ENCODE measurements around the gene FAAP100. TPM values are rescaled to one million over a fixed set of nuclear protein-coding genes. Genes with fewer than 3 reads are reported as not detected.
A peak's percentile ranks its signal among the peaks of the same experiment; 100 is the strongest.

Gene FAAP100
- total RNA-seq, 6 donors from 2014 or later, result 22.0 to 70.2 (median 32.5) TPM

GRCh38 chr17:81537856-81538555, 14.1 kb downstream of the FAAP100 start:
- no peaks in the 10 kb centered on the region for H3K9me3 ChIP-seq
- peak in 1 of 2 donors; percentile 77 for DNase-seq
- H3K27me3 ChIP-seq, result peaks cover 0 to 26% (median 17%) of the 10 kb centered on the region in 4 donors
- peaks cover 3 to 40% (median 29%) of the 10 kb centered on the region in 4 donors for H3K36me3 ChIP-seq
- ATAC-seq (ENCODE audit: low FRiP score in 2 of 2), result no peak
- no peak overlapping the region for H3K27ac ChIP-seq
- H3K4me1 ChIP-seq, result peaks cover 15 to 21% (median 15%) of the 10 kb centered on the region in 4 donors
- 75 to 78% methylated on average over 19 to 21 of the region's 26 CpGs for whole genome bisulfite sequencing, 2 donors
- H3K4me3 ChIP-seq, result no peak overlapping the region
- no peak for TF ChIP-seq POLR2AphosphoS5 (IDR thresholded peaks at IDR 0.05)
- TF ChIP-seq POLR2A (IDR thresholded peaks at IDR 0.05), result no peak
- no peak for TF ChIP-seq EP300 (IDR thresholded peaks at IDR 0.05)
- no peak for TF ChIP-seq CTCF (IDR thresholded peaks at IDR 0.05)

GRCh38 chr17:81537343-81537855, 14.8 kb downstream of the FAAP100 start:
- H3K27ac ChIP-seq, result no peak overlapping the region
- no peak overlapping the region for H3K4me3 ChIP-seq
- peaks cover 0 to 34% (median 25%) of the 10 kb centered on the region in 4 donors for H3K36me3 ChIP-seq
- H3K27me3 ChIP-seq, result peaks cover 0 to 26% (median 17%) of the 10 kb centered on the region in 4 donors
- TF ChIP-seq POLR2A (IDR thresholded peaks at IDR 0.05) (no peak), POLR2AphosphoS5 (IDR thresholded peaks at IDR 0.05) (no peak), EP300 (IDR thresholded peaks at IDR 0.05) (no peak), CTCF (IDR thresholded peaks at IDR 0.05) (peak; percentile 57 to 85 (median 74))
- ATAC-seq (ENCODE audit: low FRiP score in 2 of 2) (peak; percentile 14 to 26), DNase-seq (peak; percentile 52 to 55)
- whole genome bisulfite sequencing, 2 donors, result 7% methylated on average over 14 of the region's 17 CpGs; no CpG with 5 or more reads in 1 of the 2 donors
- H3K9me3 ChIP-seq, result no peaks in the 10 kb centered on the region
- peaks cover 15 to 21% (median 15%) of the 10 kb centered on the region in 4 donors for H3K4me1 ChIP-seq

- ATAC-seq (ENCODE audit: low FRiP score in 2 of 2), result peak in 1 of 2 donors; percentile 1
- DNase-seq, result peak; percentile 38 to 86
- H3K36me3 ChIP-seq, result peaks cover 0 to 30% (median 23%) of the 10 kb centered on the region in 4 donors
- peaks cover 15 to 21% (median 15%) of the 10 kb centered on the region in 4 donors for H3K4me1 ChIP-seq
- peaks cover 0 to 26% (median 17%) of the 10 kb centered on the region in 4 donors for H3K27me3 ChIP-seq
- 5 to 7% methylated on average over 3 to 23 of the region's 89 CpGs for WGBS, 2 donors
- H3K4me3 ChIP-seq, result no peak overlapping the region
- TF ChIP-seq CTCF (IDR thresholded peaks at IDR 0.05), result no peak
- H3K27ac ChIP-seq, result no peak overlapping the region
- H3K9me3 ChIP-seq, result no peaks in the 10 kb centered on the region
Observed at GRCh38 chr17:81536299-81537290, 15.6 kb downstream of the FAAP100 start.

- H3K27me3 ChIP-seq, result peaks cover 0 to 26% (median 17%) of the 10 kb centered on the region in 4 donors
- whole genome bisulfite sequencing, 2 donors, result 53 to 67% methylated on average over 4 to 11 of the region's 13 CpGs
- TF ChIP-seq POLR2A (IDR thresholded peaks at IDR 0.05) (peak in 1 of 4 donors; percentile 9), CTCF (IDR thresholded peaks at IDR 0.05) (no peak)
- no peaks in the 10 kb centered on the region for H3K9me3 ChIP-seq
- no peak for ATAC-seq (ENCODE audit: low FRiP score in 2 of 2)
- no peak overlapping the region for H3K27ac ChIP-seq
- peaks cover 0 to 21% (median 14%) of the 10 kb centered on the region in 4 donors for H3K36me3 ChIP-seq
- H3K4me1 ChIP-seq, result peaks cover 15 to 21% (median 15%) of the 10 kb centered on the region in 4 donors
- DNase-seq, result no peak
- H3K4me3 ChIP-seq, result no peak overlapping the region
Observed at GRCh38 chr17:81535480-81536298, 16.5 kb downstream of the FAAP100 start.

Data from upper lobe of left lung (tissue), 6 donors.